Uterus (tissue), 4 donors: ENCODE results near the gene TASOR2. TPM values are rescaled to one million over a fixed set of nuclear protein-coding genes. Genes with fewer than 3 reads are reported as not detected.

Experiments
- DNase-seq, 2 donors: peaks; one replicate each; pipeline ENCODE4 v3.0.0-alpha.2; 2019 to 2020
- H3K27ac ChIP-seq, 2 donors: fragments of 200-600 bp; sonication (generic); 1 replicate in 1 of 2; 2 replicates in 1 of 2; pipeline ENCODE4 v1.5.1; 2016 to 2018
- H3K27me3 ChIP-seq, 2 donors: fragments of 200-600 bp; sonication (generic); one replicate each; pipeline ENCODE4 v1.5.1; 2018 to 2019; ENCODE audit warnings: control low read depth in 1 of 2
- H3K36me3 ChIP-seq, 2 donors: fragments of 200-600 bp; sonication (generic); one replicate each; pipeline ENCODE4 v1.5.1; 2019; ENCODE audit warnings: control low read depth in 1 of 2
- H3K4me1 ChIP-seq, 2 donors: fragments of 200-600 bp; sonication (generic); one replicate each; pipeline ENCODE4 v1.5.1; 2018 to 2019; ENCODE audit warnings: control low read depth in 1 of 2
- H3K4me3 ChIP-seq, 2 donors: fragments of 200-600 bp; sonication (generic); 1 replicate in 1 of 2; 2 replicates in 1 of 2; pipeline ENCODE4 v1.5.1; 2018 to 2019; ENCODE audit warnings: mild to moderate bottlenecking in 1 of 2
- H3K9me3 ChIP-seq, 2 donors: fragments of 200-600 bp; sonication (generic); one replicate each; pipeline ENCODE4 v1.5.1; 2019; ENCODE audit warnings: control low read depth in 1 of 2
- CTCF ChIP-seq, 4 experiments: fragments of 200-600 bp in 2 of 4; fragments of 450-650 bp in 2 of 4; sonication (generic) in 2 of 4; IDR thresholded peaks; one replicate each; pipeline ENCODE4 v1.5.1; 2016 to 2019; ENCODE audit warnings: antibody characterized with exemption in 4 of 4, mild to moderate bottlenecking in 2 of 4, moderate library complexity in 1 of 4
- POLR2A ChIP-seq, 2 donors: fragments of 450-650 bp; IDR thresholded peaks; one replicate each; pipeline ENCODE4 v1.6.1; 2016; ENCODE audit warnings: antibody characterized with exemption in 2 of 2, mild to moderate bottlenecking in 1 of 2, moderate library complexity in 1 of 2
- intact Hi-C: fragments of 100-400 bp; cut with DNase I; formaldehyde crosslinking; loops from one replicate; pipeline ENCODE4 v1.15.1; 2023; ENCODE audit warnings: low total_unique reads
- total RNA-seq, 4 donors: library from RNA; depleted of rRNA in 3 of 4; stranded (reverse); fragments of >200 nt in 3 of 4; gene quantifications; one replicate each; pipeline versions ENCODE4 v1.1.0 to v1.2.4, GENCODE V29; 2014 to 2023
- donor health status: DM: yes; HTN: yes; CAD: no.

Gene TASOR2
- total RNA-seq, 4 donors from 2014 or later, result 32.6 to 128 (median 75.1) TPM

- H3K27ac ChIP-seq, result no peak overlapping the region
- H3K4me3 ChIP-seq, result no peak overlapping the region
- intact Hi-C loops, result no loop called here
- no peaks in the 10 kb centered on the region for H3K27me3 ChIP-seq
- TF ChIP-seq CTCF (IDR thresholded peaks at IDR 0.05), result no peak
- no peak for TF ChIP-seq POLR2A (IDR thresholded peaks at IDR 0.05)
- H3K4me1 ChIP-seq, result no peaks in the 10 kb centered on the region
- H3K36me3 ChIP-seq, result no peaks in the 10 kb centered on the region
- DNase-seq, result no peak
- no peaks in the 10 kb centered on the region for H3K9me3 ChIP-seq
These were observed 23.7 kb downstream of the TASOR2 start for GRCh38 chr10:5708356-5708755.

GRCh38 chr10:5709865-5710264 is 25.2 kb downstream of the TASOR2 start:
- H3K27me3 ChIP-seq, result no peaks in the 10 kb centered on the region
- intact Hi-C loops, result no loop called here
- DNase-seq, result no peak
- no peaks in the 10 kb centered on the region for H3K9me3 ChIP-seq
- H3K36me3 ChIP-seq, result no peaks in the 10 kb centered on the region
- TF ChIP-seq CTCF (IDR thresholded peaks at IDR 0.05) (no peak), POLR2A (IDR thresholded peaks at IDR 0.05) (no peak)
- H3K4me3 ChIP-seq, result no peak overlapping the region
- no peak overlapping the region for H3K27ac ChIP-seq
- no peaks in the 10 kb centered on the region for H3K4me1 ChIP-seq

GRCh38 chr10:5710859-5711258 is 26.2 kb downstream of the TASOR2 start:
- H3K4me3 ChIP-seq, result no peak overlapping the region
- TF ChIP-seq POLR2A (IDR thresholded peaks at IDR 0.05) (no peak), CTCF (IDR thresholded peaks at IDR 0.05) (no peak)
- intact Hi-C loops, result no loop called here
- H3K27me3 ChIP-seq, result no peaks in the 10 kb centered on the region
- H3K4me1 ChIP-seq, result no peaks in the 10 kb centered on the region
- peak overlapping the region in 1 of 2 donors; percentile 17 for H3K27ac ChIP-seq
- no peak for DNase-seq
- H3K9me3 ChIP-seq, result no peaks in the 10 kb centered on the region
- H3K36me3 ChIP-seq, result no peaks in the 10 kb centered on the region

- Histone ChIP-seq H3K27ac (no peak overlapping the region), H3K27me3 (no peaks in the 10 kb centered on the region), H3K4me1 (no peaks in the 10 kb centered on the region), H3K9me3 (no peaks in the 10 kb centered on the region), H3K4me3 (no peak overlapping the region), H3K36me3 (no peaks in the 10 kb centered on the region)
- intact Hi-C loops, result no loop called here
- TF ChIP-seq POLR2A (IDR thresholded peaks at IDR 0.05), result no peak
- no peak for TF ChIP-seq CTCF (IDR thresholded peaks at IDR 0.05)
- DNase-seq, result no peak
These were observed 27.0 kb downstream of the TASOR2 start for GRCh38 chr10:5711642-5712041.

GRCh38 chr10:5719546-5719945 is 34.9 kb downstream of the TASOR2 start:
- intact Hi-C loops, result no loop called here
- DNase-seq, result no peak
- no peak overlapping the region for H3K27ac ChIP-seq
- no peaks in the 10 kb centered on the region for H3K9me3 ChIP-seq
- no peaks in the 10 kb centered on the region for H3K36me3 ChIP-seq
- H3K4me1 ChIP-seq, result no peaks in the 10 kb centered on the region
- no peaks in the 10 kb centered on the region for H3K27me3 ChIP-seq
- TF ChIP-seq CTCF (IDR thresholded peaks at IDR 0.05), result no peak
- no peak for TF ChIP-seq POLR2A (IDR thresholded peaks at IDR 0.05)
- H3K4me3 ChIP-seq, result no peak overlapping the region
